Activated CD8-positive, alpha-beta memory T cell treated with anti-CD3 and anti-CD28 coated beads, Interleukin-2, amount 50 U/mL, for 24 hours (primary cell): ENCODE measurements around the gene STC2.
A peak's percentile ranks its signal among the peaks of the same experiment; 100 is the strongest.
"Not testable (repeated sequence)": the region's sequence is repeated elsewhere in the genome, so short reads cannot be mapped to it uniquely, and the experiment has no call there.

ENCODE experiments used
- DNase-seq: peaks from one replicate; pipeline ENCODE4 v3.0.0-alpha.2; 2020; ENCODE audit errors: extremely low read depth

Gene STC2

DNA sequence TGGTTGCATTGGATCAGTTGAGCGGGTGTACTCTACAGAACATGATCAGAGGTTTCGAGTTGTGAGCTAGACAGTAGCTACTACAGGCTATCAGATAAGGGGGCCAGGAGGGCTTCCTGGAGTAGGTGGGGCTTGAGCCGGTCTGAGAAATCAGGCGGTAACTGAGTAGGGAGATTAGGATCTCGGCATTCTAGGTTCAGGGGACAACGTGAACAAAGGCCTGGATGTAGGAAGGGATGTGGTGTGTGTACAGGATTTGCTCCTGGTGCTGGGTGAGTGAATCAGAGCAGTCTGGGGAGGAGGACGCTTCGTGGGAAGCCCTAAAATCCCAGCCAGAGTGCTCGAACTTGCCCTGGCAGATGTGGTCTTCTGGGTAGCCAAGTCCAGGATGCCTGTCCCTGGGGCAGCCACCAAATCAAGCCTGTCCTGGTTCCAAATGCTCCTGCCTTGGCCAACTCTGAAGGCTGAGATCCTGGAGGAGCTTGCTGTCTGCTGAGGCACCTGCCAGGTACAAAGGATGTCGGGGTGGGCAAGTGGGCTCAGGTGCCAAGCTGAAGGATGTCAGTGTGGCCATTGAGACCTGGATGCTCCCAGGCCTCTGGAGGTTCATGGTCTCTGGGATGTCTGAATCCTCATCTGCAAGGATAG lies 33.4 kb downstream of the STC2 start:
- DNase-seq = no peak

DNA sequence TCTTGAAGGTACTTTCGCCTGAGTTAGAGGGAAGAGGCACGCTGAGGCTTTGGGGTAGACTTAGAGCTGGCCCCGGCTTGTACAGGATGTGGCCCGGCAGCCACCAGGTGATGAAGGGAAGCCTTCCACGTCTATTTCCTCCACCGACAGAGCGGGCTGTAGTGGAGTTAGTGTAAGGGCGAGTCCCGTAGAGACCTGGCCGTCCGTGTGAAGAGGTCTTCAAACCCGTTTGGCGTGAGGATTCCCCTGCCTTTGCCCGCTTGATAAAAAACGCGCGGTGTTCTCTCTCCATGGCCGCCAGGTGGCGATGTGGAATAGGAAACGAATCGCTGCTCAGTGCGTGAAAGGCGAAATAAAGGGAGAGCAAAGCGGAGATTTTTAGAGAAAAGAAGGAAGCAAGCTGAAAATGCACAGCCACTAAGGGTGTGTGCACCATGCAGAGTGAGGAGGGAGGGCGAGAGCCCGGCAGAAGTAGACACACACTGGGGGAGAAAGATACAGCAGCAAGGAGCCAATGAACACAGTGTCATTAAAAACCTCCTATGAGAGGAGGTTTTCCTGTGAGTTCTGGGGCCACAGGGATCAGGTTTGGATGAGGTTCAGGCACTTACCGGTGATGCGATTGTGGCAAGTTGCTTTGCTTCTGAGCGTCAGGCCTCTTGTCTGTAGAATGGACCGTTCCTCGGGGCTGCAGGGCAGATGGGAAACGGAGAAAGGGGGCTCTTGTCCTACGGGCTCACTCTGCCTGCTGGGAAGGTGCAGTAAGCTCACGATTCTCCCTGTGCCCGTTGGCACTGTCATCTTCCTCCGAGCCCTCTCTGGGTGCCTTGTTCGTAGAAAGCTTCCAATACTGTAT lies 34.2 kb downstream of the STC2 start:
- peak; percentile 31 for DNase-seq

DNA sequence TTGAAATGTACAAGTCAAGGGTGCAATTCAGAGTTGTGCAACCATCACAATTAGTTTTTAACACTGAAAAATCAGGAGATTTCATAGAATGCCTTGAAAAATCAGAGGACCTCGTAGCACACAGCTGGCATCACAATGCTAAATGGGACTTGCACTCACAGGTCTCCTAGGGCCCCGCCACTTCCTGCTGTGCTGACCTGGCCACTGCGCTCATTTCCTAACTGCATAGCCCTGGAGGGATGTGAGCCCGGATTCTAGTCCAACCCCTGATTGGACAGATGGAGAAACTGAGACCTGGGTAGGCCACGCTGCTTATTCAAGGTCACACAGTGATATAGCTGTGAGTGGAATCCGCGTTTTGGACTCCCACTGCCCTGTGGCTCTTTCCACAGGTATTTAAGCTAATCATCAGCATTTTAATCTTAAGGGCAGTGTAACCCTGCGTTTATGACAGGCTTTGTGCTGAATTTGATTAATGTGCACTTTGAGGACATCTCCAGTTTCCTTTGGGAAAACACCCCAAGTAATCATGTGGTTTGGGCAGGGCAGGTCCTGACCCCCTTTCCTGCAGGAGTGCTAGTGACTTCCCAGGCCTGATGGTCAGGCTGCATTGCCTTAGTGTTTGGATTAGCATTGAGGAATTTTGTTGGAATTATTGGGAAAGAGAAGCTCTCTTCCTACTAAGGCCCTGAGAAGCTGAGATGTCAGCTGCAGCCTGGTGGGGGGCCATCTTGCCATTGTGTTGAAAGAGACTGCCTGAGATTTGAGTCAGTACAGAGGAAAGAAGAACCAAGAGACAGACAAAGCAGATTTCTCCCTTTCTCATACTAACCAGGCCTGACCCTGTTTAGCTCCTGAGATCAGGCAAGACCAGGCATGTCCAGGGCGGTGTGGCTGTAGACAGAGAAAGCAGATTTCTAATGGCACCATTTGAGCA lies 36.2 kb downstream of the STC2 start:
- DNase-seq = no peak

DNA sequence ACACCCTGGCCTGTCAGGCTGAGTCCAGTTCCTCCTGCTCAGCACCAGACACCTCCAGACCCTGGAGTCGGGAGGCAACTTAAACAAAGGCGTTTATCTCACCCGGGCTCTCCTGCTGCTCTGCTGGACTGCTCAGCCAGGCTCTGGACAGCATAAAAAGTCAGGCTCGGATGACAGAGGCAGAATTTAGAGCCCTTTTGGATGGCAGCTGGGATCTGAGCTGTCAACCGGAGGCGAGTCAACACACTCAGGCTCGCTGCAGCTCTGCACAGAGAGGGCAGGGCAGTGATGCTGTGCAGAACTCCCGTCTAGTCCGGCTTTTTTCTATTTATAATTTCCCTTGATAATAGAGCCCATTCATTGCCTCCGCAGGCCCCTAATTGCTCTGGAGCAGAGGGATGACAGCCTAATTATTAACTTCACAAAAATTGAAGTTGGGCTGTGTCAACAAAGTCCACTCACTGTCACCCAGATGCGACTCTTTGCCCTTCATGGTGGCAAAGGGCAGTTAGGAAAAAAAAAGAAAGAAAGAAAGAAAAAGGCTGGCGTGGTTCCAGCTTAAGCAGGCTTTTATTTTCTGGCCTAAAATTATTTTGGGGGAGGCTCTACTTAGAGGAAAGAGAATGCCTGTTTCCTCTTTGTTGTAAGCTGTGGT lies 37.6 kb downstream of the STC2 start:
- no peak for DNase-seq

DNA sequence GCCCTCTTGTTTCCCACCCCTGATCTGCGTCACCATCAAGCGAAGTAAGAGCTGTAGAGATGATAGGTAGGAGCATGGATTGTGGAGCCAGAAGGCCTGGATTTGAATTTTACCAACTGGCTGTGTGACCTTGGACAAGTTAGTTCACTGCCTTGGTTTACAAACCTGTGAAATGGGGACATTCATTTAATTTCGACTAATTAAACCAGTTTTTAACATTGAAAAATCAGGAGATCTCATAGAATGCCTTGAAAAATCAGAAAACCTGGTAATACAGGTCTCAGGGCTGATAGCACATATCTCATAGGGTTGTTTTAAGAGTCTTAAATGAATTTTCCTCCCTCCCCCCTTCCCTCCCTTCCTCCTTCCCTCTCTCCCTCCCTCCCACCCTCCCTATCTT lies 38.8 kb downstream of the STC2 start:
- no peak for DNase-seq

DNA sequence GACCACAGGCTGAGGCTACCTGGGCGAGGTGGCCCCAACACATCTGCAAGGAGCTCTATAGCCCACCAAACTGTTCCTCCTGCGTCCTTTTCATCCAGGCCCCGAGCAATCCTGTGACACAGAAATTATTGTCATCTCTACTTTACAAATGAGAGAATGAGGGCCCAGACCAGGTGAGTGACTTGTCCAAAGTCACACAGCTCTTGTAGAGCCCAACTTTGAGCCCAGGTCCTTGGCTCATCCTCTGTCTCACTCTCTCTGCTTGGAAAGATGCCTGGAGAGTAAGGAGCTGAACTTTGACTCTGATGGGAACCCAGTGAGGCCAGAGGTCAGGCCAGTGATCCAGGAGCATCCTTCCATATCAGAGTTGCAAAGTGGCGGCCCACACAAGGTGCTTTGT lies 39.6 kb downstream of the STC2 start:
- DNase-seq = no peak

DNA sequence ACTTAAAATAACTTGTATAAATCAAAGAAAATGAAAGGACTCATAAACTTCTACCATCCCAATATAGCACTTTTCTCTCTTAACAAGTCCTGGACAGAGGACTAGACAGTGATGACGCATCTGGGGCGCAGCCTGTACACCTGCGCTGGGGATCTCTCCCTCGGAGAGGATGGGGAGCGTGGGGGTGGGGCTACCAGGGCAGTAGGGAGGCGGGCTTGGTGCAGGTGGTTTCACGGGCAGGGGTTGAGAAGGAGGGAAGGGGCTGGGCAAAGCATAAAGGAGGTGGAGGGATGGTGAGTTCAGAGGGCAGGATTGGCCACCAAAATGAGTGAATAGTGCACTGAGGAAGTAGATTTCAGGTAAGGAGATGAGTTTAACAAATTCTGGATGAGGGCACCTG lies 41.1 kb downstream of the STC2 start:
- DNase-seq = no peak

DNA sequence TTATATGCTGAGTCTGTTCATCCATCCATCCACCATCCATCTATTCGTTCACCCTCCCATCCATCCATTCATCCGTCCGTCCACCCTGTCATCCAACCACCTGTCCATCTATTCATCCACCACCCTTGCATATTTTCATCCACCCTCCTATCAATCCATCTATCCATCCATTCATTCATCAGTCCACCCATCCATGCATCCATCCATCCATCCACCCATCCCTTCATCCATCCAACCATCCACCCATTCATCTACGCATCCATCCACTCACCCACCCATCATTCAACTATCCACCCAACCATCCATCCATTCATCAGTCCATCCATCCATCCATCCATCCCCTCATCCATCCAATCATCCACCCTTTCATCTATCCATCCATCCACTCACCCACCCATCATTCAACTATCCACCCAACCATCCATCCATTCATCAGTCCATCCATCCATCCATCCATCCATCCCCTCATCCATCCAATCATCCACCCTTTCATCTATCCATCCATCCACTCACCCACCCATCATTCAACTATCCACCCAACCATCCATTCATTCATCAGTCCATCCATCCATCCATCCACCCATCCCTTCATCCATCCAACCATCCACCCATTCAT lies 43.8 kb downstream of the STC2 start:
- not testable (repeated sequence) for DNase-seq

DNA sequence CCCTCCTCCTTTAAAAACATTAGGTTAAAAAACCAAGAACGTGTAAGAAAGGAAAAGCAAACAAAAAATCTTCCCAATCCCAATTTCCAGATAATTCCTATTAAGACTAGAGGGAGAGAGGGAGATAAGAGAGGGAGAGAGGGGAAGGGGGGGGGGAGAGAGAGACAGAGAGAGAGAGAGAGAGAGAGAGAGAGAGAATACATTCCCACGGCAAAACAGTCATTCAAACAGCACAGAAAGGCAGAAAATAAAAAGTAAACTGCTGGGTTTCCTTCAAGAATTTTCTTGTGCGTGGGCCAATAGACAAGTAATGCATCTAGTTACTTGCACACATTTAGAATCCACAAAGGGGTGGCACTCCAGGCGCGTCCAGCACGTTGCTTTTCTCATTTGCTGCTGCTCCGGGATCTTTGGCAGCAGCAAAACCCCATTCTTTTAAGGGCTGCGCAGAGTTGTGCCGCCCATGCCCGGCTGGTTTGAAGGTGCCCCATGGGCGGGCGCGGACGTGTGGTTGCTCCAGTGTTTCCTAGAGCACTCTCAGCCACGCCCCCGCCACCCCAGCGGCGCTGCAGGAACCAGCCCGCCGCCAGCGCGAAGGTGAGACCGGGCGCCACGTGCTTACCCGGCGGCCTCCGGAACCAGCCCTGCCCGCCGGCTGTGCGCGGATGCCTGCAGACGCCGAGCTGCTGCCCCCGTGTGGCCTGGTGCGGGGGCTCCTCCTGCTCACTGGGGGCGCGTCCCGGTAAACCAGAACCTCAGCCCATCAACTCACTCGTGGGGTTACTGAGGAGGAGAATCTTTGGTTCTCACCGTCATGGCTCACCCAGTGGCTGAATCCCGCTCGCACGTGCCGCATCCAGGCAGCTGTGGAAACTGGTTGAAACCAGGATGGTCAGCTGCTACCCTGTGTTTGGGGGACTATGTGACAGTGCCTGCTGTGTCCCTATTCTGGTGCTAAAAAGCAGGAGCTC lies 44.6 kb downstream of the STC2 start:
- DNase-seq = peak; percentile 28

DNA sequence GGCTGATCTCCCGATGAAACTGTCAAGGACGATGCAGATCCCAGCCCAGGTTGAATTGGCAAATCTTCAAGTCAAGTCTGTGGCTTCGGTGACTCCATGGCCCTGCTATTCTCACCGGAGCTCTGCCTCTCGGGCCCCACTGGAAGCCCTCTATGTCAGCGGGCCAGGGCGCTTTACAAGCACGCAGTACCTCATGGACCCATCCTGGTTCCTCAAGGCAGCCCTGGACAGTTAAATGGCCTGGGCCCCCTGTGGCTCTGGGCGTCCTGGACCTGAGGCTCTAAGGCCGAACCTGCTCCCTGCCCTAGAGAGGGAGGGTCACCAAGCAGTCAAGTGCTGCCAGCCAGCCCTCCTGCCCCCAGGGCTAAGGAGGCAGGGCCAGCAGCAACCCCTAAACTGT lies 45.3 kb downstream of the STC2 start:
- DNase-seq = no peak

DNA sequence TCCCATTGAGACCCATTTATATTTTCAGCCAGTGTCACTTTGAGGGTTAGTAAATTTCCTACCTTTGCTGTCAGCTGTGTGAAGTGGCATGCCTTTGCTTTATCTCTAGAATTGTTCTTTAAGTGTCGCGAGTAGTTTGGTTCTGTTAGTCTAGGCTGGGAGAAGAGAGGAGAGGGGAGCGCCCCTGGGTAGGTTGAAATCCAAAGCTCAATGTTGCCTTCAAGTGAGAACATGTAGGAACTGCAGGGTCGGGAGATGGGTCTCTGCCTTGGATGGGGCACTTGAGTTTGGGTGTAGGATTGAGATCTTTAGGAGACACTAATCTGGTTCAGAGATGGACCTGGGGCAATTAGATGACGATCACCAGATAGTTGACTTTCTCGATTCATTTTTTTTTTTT lies 46.3 kb downstream of the STC2 start:
- DNase-seq = no peak

DNA sequence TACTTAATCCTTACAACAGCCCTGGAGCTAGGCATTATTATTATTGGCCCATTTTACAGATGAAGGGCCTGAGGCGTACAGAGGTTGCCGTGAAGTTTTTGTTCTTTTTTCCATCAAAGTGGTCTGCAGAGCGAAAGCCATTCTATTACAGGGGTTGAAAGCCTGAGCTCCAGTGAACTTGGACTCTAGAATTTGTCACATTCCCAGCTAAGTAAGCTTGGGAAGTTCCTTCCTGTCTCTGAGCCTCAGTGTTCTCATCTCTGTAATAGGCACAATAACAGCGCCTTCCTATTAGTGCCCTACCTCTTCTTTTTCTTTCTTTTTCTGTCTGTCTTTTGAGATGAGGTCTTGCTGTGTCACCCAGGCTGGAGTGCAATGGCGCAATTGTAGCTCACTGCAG lies 49.0 kb downstream of the STC2 start:
- DNase-seq = no peak

DNA sequence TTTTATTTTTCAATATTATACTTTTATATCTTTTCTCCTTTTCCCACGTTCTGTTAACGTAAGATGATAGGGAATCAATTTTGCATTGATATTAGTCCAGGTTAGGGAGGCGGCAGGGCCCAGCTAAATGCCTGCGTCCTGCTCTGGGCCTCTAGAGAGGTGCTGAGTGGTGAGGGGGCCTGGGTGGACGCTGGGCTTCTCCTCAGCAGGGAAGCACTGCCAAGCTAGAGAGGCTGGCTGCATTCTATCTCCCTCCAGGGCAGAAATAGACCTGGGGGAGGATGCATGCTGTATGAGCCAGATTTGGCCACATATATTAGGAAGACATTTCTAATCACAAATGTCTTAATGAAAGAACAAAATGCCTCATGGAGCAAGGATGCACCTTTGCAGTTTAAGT lies 49.6 kb downstream of the STC2 start:
- DNase-seq = no peak

DNA sequence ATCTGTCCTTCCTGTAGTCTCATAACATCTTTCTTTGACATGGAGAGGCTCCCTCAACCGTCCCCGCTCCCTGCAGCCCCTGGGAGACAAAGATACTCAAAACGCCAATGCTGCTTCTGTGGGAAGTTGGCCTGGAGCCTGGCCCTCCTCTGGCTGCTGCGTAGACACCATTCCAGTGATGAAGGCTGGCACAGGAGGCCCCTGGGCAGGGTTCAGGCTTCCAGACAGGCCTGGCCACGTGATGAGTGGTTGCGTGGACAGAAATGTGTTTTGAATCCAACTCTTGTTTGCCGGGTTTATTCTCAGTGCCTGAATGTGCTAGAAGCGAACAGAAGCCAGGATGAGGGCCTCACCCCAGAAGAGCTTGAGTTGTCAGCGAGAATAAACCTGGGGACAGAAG lies 50.0 kb downstream of the STC2 start:
- no peak for DNase-seq

DNA sequence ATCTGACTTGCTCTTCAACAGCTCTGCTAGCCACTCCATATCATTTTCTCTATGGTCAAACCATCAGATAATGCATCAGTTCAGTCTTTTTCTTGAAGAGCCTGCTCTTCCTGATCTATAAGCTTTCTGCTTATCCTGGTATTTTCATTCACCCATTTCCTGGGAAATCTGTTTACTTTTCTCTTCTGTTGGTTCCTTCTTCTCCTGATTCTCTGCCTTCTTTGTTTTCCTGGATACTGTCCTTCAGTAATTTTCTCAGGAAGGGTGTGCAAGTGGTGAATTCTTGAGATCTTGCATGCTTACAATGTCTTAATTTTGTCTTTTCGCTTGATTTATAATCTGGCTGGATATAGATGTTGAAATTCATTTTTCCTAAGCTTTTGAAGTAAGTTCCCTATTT lies 53.4 kb downstream of the STC2 start:
- no peak for DNase-seq

DNA sequence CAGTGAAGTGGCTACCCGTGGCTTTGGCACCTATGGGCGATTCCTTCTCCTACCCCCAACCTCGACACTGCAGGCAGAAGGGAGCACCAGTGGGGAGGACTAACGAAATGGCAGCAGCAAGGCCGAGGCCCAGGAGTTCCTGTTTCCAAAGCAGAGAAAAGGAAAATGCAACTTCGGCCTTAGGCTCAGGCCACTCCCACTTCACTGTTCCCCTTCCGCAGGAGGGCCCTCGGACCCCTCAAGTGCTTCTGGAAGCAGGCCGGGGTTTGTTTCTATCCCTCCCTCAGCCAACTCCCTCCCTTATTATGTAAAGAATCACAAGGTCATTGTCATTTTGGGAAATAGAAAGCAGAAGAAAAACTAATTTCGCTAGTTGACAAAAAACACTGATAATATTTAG lies 56.8 kb downstream of the STC2 start:
- DNase-seq = no peak

DNA sequence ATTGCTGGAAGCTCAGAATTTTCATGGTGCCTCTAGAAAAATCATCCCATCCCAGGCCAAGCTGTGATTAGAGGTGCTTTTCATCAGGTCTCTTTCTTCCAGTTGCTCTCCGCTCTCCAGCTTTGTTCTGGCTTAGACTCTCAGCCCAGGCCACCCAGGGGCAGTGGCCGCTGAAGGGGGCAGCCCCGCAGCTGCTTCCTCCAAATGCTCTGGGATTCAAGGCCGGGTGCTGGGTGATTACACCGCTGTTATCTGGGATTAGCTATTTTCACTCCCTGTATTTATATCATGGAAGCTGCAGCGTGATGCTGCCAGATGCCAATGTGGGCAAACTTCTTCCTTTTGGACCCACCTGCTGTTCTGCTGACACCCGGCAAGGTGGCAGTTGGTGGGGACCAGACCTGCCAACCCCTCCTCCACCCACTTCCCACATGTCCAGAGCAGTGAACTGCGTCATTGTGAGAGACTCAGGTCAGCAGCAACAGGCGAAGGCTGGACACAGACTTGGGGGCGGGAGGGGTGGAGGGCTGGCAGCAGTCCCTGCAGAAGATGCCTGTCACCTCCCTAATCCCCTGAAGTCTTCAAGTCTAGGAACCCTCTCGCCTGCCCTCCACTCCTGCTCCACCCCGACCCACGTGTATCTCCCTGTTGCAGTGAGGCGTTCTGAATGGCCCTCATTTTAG lies 59.3 kb downstream of the STC2 start:
- no peak for DNase-seq

DNA sequence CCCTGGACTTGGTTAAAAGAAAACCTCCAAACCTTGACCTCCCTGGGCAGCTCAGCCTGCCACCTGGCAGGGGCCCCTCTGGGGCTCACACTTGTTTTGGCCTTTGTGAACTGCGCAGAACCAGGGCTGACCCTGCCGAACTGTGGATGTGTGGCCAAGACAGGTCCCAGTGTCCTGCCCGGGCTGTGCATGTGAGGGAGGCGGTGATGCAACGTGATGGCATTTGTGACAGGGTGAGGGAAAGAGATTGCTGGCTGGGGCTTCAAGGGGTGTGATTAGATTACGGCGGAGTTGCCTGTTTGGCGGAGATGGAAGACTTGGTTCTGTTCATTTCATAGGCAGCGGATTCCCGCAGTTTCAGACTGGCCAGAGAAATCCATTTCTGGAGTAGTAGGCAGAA lies 62.8 kb downstream of the STC2 start:
- no peak for DNase-seq
